ENCODE data around the gene NLGN1.
A peak's percentile ranks its signal among the peaks of the same experiment; 100 is the strongest.

Gene NLGN1

GRCh38 chr3:174285242-174285864 lies 887.8 kb downstream of the NLGN1 start:
- DNase-seq (ENCODE audit: low read depth) = no peak

GRCh38 chr3:174287705-174288104 lies 890.2 kb downstream of the NLGN1 start:
- no peak for DNase-seq (ENCODE audit: low read depth)

- no peak for DNase-seq (ENCODE audit: low read depth)
Observed at GRCh38 chr3:174294616-174295015, 897.1 kb downstream of the NLGN1 start.

- no peak for DNase-seq (ENCODE audit: low read depth)
Observed at GRCh38 chr3:174295306-174296092, 898.0 kb downstream of the NLGN1 start.

DNA sequence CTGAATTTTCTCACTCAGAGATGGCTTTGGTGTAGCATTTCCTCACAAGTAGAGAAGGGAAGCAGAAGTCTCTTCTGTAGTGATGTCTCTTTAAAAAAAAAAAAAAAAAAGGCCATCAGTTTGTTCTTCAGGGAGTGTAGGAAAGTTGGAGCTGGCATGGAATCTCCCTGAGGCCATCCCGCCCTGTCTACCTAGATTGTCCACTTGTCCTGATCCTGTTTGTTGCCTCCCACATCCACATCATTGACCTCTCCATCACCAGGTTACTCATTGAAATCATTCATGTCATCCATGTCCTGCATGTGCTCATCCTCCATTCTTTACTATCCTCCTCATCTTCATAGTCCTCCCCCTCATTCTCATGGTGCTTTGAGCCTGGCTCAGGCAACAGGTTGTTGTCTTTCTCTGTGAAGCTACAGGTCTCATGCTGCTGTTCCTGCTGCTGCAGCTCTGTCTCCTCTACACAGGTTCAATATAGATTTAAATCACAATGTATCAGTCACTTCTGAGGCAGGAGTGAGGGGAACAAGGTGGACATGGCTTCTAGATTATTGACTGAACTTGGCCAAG lies 905.3 kb downstream of the NLGN1 start:
- no peak for DNase-seq (ENCODE audit: low read depth)

DNA sequence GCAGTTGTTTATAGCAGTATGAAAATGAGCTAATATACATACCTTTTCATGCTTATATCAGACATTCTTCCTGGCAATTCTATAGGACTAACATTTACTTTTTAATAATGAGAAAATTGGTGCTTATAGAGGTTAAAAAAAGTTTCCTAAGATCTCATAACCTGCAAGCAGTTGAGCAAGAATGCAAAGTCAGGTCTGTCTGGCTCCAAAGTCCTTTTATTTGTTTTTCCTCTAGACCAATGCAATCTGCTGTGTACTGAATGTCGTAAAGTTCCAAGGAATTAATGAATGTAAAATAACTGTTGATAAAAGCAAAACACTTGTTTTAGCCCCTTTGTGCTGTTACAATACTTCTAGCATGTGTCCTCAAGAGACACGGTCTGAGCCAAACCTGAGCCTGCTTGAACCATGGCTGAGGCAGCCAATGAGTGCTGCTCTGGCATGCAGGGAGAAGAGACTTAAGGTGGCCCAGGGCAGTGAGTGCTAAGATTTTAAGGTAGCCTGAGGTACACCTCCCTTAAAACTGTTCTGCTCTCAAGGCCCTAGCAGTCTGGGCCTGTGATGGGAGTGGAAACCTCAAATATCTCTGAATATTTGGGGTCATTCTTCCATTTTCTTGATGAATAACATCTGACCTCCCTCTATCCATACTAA lies 906.5 kb downstream of the NLGN1 start:
- no peak for DNase-seq (ENCODE audit: low read depth)

DNA sequence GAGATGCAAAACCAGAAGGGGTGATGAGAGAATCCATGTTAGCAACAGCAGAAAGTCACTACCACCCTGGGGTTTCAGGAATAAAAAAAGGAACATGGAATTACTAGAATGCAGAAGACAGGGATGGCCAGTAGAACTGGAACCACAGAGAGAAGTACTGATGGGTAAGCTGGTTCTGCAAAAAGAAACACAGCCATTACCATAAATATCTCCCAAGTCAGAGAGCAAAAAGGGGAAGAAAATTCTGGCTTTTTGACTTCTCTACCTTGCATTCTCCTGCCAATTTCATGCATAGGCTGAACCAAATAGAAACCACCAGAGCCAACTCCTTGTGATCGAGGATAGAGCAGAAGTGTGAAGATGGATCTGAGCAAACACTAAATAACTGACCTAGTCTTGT lies 911.2 kb downstream of the NLGN1 start:
- no peak for DNase-seq (ENCODE audit: low read depth)

- DNase-seq (ENCODE audit: low read depth) = no peak
Observed at GRCh38 chr3:174310475-174310983, 913.0 kb downstream of the NLGN1 start.

DNA sequence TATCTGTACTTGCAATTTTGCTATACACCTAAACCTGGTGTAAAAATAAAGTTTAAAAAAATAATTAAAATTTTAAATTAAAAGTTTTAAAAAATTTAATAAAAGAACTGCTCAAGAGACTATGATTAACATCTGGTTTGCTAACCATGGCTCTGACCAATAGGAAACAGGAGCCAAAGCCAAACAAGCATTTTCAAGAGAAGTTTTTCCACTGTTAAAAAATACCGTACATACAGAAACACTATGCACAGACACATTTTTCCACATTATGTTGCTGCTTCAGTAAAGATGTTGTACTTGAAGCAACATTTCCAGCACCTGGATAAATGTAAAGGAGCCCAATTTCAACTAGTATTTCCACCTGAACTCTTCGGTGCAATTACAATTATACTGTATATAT lies 917.7 kb downstream of the NLGN1 start:
- no peak for DNase-seq (ENCODE audit: low read depth)

GRCh38 chr3:174317005-174317404 lies 919.5 kb downstream of the NLGN1 start:
- DNase-seq (ENCODE audit: low read depth) = no peak

GRCh38 chr3:174318181-174318580 lies 920.6 kb downstream of the NLGN1 start:
- no peak for DNase-seq (ENCODE audit: low read depth)

GRCh38 chr3:174321548-174321947 lies 924.0 kb downstream of the NLGN1 start:
- no peak for DNase-seq (ENCODE audit: low read depth)

DNA sequence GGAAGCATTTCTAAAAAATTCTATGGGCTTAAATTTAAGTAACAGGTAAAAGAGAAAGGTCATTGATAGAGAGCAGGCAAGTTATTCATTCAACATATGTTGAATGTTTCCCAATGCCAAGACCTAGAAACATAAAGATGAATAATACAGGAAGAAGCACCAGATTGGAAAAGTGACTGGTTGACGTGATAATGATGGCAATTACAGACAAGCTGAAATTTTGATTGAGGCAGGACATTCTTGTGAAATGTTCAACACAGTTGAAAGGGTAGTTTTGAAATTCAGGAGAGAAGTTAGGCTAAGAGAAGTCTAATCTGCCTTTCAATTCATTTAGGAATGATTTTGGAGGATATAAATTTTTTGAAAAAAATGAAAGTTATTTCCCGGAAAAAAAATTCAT lies 925.2 kb downstream of the NLGN1 start:
- no peak for DNase-seq (ENCODE audit: low read depth)

DNA sequence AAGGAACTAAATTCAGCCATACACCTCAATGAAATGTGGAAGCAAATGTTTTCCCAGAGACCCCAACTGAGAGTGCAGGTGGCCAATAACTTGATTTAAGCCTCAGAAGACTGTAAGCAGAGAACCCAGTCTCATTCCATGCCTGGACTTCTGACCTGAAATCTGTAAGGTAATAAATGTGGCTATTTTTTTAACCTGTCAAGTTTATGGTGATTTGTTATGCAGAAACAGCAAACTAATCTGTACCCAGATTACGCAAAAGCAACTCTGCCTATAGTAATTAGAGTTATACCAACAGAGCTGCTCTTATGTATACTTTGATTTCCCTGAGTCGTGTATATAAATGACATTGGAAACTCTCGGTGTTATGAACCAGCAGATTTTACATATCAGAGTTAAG lies 927.6 kb downstream of the NLGN1 start:
- no peak for DNase-seq (ENCODE audit: low read depth)

DNA sequence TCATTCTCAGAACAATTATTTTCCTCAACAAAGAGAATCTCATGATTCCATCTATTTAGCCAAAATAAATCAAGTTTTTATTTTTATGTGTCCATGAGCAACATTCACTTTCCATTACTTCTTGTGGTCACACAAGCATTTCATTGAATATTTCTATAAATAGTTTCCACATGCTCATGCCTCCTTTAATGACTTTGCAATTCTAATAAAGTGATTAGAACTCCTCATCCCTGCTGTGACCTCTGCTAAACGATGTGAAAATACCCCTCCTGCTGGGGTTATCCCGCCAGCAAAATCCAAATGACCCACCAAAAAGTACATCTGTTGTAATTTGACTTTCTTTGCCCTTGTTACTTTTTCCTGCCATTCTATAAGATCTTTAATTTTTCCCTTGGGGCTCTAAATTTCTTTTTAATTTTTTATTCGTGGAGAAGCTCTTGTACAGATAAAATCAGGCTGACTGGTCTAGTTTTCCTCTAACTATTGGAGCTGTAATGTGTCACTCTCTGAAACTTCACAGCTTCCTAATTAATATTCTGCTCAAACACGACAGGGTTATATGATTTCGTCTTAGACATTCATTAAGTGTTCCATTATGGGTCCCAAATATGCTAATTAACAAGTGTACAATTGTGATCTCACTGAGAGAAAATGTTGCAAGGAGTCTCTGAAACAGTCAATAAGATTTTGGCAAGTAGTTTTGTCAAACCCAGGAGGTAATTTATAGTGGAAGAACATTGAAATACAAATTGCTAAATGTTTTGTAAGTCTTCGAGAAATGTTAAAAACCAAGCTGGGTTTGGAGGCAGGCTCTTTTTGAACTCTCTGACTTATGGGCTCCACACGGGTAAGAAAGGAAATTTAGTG lies 928.5 kb downstream of the NLGN1 start:
- no peak for DNase-seq (ENCODE audit: low read depth)

GRCh38 chr3:174329321-174329720 lies 931.8 kb downstream of the NLGN1 start:
- DNase-seq (ENCODE audit: low read depth) = peak; percentile 85

DNA sequence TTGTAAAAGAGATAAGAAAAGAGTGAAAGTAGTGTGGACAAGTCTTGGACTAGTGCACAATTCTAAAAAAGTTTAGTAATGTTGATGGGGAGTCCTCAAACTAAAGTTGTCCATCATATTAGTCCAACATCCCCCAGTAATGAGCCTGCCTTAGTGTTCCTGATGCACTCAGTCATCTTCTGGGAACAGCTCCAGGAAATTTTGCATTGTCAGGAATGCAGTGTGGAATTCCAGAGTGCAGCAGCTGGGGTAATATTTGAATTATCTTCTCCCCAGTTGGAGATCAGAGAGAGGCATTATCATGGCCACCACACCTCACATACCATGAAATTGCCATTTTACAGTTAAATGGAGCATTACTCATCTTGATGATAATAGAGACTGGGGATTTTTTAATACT lies 932.8 kb downstream of the NLGN1 start:
- peak; percentile 96 for DNase-seq (ENCODE audit: low read depth)

- no peak for DNase-seq (ENCODE audit: low read depth)
Observed at GRCh38 chr3:174331095-174331800, 933.7 kb downstream of the NLGN1 start.

- no peak for DNase-seq (ENCODE audit: low read depth)
Observed at GRCh38 chr3:174332391-174332790, 934.8 kb downstream of the NLGN1 start.

DNA sequence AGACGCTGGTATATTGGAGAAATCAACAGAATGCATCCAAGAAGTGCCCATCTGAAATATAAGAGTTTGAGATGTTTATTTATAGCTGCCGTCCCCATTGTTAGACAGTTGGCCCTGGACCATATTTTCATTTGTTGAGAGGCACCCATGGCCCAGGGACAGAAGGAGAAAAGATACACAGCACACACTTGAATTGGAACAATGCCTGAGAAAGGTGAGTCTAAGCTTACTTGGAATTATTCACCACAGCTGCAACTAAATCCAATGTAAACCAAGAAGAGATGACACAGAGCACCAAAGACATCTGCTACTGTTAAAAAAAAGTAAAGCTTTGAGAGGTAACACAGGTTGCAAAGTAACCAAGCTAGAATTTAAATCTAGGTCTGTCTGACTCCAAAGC lies 936.1 kb downstream of the NLGN1 start:
- no peak for DNase-seq (ENCODE audit: low read depth)

GRCh38 chr3:174334111-174334510 lies 936.6 kb downstream of the NLGN1 start:
- DNase-seq (ENCODE audit: low read depth) = no peak
